Right lobe of liver (tissue), 4 donors: ENCODE measurements around the gene NTN1.

Experiments used
- POLR2A ChIP-seq: fragments of 450-650 bp; IDR thresholded peaks from one replicate; pipeline ENCODE4 v1.6.1; 2017; ENCODE audit warnings: antibody characterized with exemption, mild to moderate bottlenecking
- TF ChIP-seq, protein P1 (sequence below), 4 donors: fragments of 200-600 bp in 3 of 4; fragments of 450-650 bp in 1 of 4; IDR thresholded peaks; one replicate each; pipeline versions ENCODE4 v1.5.1 to v1.8.0; 2016 to 2022; ENCODE audit warnings: antibody characterized with exemption in 4 of 4, mild to moderate bottlenecking in 2 of 4
- donor health status: DM: no; HTN: no; CAD: no.
- donor health status: DM: no; HTN: no; CAD: no.
- donor health status: DM: no; HTN: yes; CAD: no.

DNA sequence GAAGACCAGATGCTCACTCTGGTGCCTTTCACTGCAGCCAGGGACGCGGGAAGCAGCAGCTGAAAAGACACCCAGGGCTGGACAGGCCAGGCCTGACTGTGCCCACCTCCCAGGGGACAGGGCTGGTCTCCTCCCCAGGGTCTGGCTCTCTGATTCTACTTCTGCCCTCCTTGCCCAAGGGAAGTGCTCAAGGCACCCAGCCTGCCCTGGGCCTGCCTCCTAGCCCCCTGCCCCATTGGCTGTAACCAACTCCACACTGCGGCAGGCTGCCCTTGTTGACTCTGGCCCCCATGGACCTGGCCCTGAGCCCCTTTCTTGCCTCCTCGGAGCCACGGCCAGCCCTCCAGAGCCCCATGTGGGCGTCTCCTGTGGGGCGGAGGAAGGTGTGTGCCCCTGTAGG, 212.5 kb downstream of the NTN1 start:
- TF ChIP-seq, protein P1, sequence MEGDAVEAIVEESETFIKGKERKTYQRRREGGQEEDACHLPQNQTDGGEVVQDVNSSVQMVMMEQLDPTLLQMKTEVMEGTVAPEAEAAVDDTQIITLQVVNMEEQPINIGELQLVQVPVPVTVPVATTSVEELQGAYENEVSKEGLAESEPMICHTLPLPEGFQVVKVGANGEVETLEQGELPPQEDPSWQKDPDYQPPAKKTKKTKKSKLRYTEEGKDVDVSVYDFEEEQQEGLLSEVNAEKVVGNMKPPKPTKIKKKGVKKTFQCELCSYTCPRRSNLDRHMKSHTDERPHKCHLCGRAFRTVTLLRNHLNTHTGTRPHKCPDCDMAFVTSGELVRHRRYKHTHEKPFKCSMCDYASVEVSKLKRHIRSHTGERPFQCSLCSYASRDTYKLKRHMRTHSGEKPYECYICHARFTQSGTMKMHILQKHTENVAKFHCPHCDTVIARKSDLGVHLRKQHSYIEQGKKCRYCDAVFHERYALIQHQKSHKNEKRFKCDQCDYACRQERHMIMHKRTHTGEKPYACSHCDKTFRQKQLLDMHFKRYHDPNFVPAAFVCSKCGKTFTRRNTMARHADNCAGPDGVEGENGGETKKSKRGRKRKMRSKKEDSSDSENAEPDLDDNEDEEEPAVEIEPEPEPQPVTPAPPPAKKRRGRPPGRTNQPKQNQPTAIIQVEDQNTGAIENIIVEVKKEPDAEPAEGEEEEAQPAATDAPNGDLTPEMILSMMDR (IDR thresholded peaks at IDR 0.05): no peak
- no peak for TF ChIP-seq POLR2A
